Endothelial cell (in vitro differentiated cells): ENCODE results near the gene KIF26A. TPM values are rescaled to one million over a fixed set of nuclear protein-coding genes. Genes with fewer than 3 reads are reported as not detected.
"Not testable (repeated sequence)": the region's sequence is repeated elsewhere in the genome, so short reads cannot be mapped to it uniquely, and the experiment has no call there.

ENCODE experiments used
- DNase-seq: peaks from one replicate; pipeline ENCODE4 v3.0.0; 2021; ENCODE audit warnings: low spot score
- H3K27ac Mint-ChIP-seq: one replicate; pipeline ENCODE4 v1.8.0; 2021; ENCODE audit warnings: mixed read lengths, inconsistent platforms; ENCODE audit not compliant: unreplicated experiment
- H3K27me3 Mint-ChIP-seq: one replicate; pipeline ENCODE4 v1.8.0; 2021; ENCODE audit warnings: mild to moderate bottlenecking, moderate library complexity, mixed read lengths, inconsistent platforms; ENCODE audit not compliant: unreplicated experiment
- H3K36me3 Mint-ChIP-seq: one replicate; pipeline ENCODE4 v1.8.0; 2021; ENCODE audit warnings: mild to moderate bottlenecking, low read depth, mixed read lengths, inconsistent platforms; ENCODE audit not compliant: unreplicated experiment
- H3K4me1 Mint-ChIP-seq: one replicate; pipeline ENCODE4 v1.8.0; 2021; ENCODE audit warnings: mild to moderate bottlenecking, mixed read lengths, inconsistent platforms; ENCODE audit not compliant: unreplicated experiment
- H3K4me3 Mint-ChIP-seq: one replicate; pipeline ENCODE4 v1.8.0; 2021; ENCODE audit warnings: mild to moderate bottlenecking, mixed read lengths, inconsistent platforms; ENCODE audit not compliant: unreplicated experiment
- H3K9me3 Mint-ChIP-seq: one replicate; pipeline ENCODE4 v1.8.0; 2021; ENCODE audit warnings: mixed read lengths, inconsistent platforms; ENCODE audit not compliant: unreplicated experiment
- CTCF ChIP-seq: fragments of 200-600 bp; sonication (generic); IDR thresholded peaks from one replicate; pipeline ENCODE4 v1.5.0; 2021; ENCODE audit warnings: antibody characterized with exemption; ENCODE audit not compliant: unreplicated experiment
- total RNA-seq: library from RNA; stranded (reverse); fragmentation: NEBNext Ultra II Directional; extraction: Animal tissue kit (Norgen Biotek cat#: 25700); gene quantifications from one replicate; pipeline ENCODE4 v1.2.1, GENCODE V29; 2021; ENCODE audit not compliant: unreplicated experiment

KIF26A gene
- total RNA-seq, 1 donor from 2014 or later: 96.9 TPM

DNA sequence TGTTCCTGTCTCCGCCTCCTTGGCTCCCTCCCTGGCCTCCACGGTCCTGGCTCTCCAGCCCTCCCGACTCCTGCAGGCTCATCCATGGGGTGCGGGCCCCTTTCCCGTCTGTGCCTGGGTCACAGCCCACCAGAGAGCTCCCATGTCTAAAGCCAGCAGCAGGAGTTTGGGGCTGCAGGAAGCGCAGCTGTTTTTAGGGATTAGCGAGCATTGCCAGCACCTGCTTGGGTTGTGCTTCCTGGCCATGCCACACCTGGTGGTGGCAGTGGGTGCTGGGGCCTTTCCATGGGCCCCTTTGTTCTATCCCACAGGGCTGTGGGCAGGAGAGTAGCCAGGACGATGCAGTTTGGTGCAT lies 64.7 kb downstream of the KIF26A start:
- Mint-ChIP-seq H3K4me1 (no peaks in the 10 kb centered on the region), H3K4me3 (no peak overlapping the region), H3K27me3 (no peaks in the 10 kb centered on the region), H3K36me3 (no peaks in the 10 kb centered on the region), H3K9me3 (no peaks in the 10 kb centered on the region), H3K27ac (no peak overlapping the region)
- DNase-seq: no peak
- TF ChIP-seq CTCF: no peak

DNA sequence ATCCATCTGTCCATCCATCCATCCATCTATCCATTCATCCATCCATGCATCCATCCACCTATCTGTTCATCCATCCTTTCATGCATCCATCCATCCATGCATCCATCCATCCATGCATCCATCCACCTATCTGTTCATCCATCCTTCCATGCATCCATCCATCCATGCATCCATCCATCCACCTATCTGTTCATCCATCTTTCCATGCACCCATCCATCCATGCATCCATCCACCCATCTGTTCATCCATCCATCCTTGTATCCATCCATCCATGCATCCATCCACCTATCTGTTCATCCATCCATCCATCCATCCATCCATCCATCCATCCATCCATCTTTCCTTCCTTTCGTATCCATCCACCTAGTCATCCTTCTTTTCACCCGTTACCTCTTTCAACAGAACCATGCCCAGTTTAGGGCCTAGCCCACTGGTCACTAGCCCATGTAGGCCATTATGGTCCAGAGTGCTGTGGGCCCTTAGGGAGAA lies 66.3 kb downstream of the KIF26A start:
- no peaks in the 10 kb centered on the region for H3K4me1 Mint-ChIP-seq
- no peaks in the 10 kb centered on the region for H3K36me3 Mint-ChIP-seq
- H3K9me3 Mint-ChIP-seq: no peaks in the 10 kb centered on the region
- H3K4me3 Mint-ChIP-seq: no peak overlapping the region
- H3K27ac Mint-ChIP-seq: no peak overlapping the region
- no peak for TF ChIP-seq CTCF
- no peaks in the 10 kb centered on the region for H3K27me3 Mint-ChIP-seq
- DNase-seq: no peak

DNA sequence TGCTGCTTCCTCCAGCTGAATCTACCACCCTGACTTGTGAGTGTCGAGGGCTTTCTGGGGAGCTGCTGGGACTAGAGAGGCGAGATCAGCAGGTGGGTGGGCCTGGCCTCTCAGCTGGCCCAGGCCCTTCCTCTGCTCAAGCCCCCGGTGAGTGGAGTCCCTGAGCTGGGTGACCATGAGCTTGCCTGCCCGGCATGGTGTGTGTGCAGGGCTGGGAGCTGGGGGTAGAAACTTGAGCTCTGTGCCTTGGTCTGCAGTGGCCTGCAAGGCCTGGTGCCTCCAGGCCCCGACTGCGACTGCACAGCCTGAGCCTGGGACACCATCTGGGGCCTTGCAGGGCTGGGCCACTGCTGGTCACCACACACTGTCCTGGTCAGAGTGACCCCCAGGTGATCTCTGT lies 67.4 kb downstream of the KIF26A start:
- no peak for DNase-seq
- Mint-ChIP-seq H3K9me3 (no peaks in the 10 kb centered on the region), H3K4me1 (no peaks in the 10 kb centered on the region)

DNA sequence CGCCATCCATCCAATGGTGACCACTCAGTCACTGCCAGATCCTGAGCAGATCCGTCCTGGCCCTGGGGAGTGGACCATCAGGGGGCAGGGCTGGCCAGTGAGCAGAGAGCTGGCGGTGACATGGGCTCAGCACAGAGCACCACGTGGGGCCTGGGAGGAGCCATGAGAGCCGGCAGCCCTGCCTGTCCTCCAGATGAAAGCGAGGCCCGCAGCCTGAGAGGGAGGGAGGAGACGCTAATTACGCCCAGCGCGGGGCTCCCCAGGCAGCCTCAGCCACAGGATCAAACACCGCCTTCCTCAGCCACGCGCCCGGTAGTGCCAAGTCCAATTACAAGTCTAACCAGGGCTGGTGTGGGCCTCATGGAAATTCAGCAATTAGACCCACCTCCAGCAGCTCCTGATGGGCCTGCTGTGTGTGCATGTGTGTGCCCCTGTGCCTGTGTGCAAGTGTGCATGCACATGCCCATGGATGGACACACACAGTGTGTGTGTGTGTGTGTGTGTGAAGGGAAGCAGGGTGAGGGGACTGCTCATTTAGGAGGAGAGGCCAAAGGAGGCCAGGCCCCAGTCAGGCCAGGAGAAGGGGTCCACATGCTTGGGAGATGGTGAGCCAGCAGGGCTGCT lies 68.0 kb downstream of the KIF26A start:
- Mint-ChIP-seq H3K27me3 (no peaks in the 10 kb centered on the region), H3K4me3 (no peak overlapping the region), H3K4me1 (no peaks in the 10 kb centered on the region), H3K36me3 (no peaks in the 10 kb centered on the region), H3K9me3 (no peaks in the 10 kb centered on the region), H3K27ac (no peak overlapping the region)
- no peak for DNase-seq
- no peak for TF ChIP-seq CTCF

More for the DNA sequence above, 67.4 kb downstream of the KIF26A start:
- Mint-ChIP-seq H3K27me3 (no peaks in the 10 kb centered on the region), H3K27ac (no peak overlapping the region), H3K4me3 (no peak overlapping the region), H3K36me3 (no peaks in the 10 kb centered on the region)
- TF ChIP-seq CTCF: no peak

DNA sequence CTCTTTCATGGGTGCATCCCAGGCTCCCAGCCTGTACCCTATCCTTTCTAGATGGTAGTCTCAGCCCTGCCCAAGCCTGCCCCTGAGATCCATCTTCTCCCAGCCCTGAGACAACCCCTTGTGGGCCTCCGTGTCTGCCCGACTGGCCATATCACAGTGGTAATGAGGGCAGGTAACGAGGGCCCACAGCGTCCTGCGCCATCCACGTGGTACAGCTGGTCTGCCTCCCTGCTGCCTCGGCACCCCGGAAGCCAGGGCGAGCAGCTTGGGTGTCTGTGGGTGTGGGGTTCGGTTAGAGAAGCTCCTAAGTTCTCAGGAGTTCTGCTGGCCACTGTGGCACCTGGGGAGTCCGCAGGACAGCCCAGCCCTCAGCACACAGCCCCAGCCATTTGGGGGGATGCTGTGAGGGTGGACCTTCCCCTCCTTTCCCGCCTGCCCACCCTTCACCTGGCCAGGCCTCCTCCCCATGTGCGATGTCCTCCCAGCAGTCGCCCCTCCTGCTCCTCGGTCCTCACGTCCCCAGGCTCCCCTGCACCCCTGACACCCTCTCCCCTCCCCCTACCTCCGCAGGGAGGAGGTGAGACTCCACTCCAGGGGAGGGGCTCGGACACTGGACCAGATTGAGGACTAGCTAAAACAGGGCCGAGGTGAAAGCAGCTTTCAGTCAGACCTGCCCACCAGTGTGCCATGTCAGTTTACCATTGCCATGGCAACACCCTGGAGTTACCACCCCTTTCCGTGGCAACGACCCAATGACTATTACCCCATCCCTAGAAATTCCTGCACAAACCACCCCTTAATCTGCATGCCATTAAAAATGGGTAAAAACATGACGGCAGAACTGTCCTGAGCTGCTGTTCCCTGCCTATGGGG lies 69.0 kb downstream of the KIF26A start:
- TF ChIP-seq CTCF: no peak
- no peak overlapping the region for H3K4me3 Mint-ChIP-seq
- H3K9me3 Mint-ChIP-seq: no peaks in the 10 kb centered on the region
- H3K4me1 Mint-ChIP-seq: no peaks in the 10 kb centered on the region
- no peak overlapping the region for H3K27ac Mint-ChIP-seq
- H3K36me3 Mint-ChIP-seq: no peaks in the 10 kb centered on the region
- DNase-seq: no peak
- no peaks in the 10 kb centered on the region for H3K27me3 Mint-ChIP-seq

GRCh38 chr14:104208015-104208295 lies 69.6 kb downstream of the KIF26A start:
- not testable (repeated sequence) for DNase-seq, H3K36me3 Mint-ChIP-seq, H3K27ac Mint-ChIP-seq, H3K4me1 Mint-ChIP-seq, H3K27me3 Mint-ChIP-seq, H3K9me3 Mint-ChIP-seq, H3K4me3 Mint-ChIP-seq

DNA sequence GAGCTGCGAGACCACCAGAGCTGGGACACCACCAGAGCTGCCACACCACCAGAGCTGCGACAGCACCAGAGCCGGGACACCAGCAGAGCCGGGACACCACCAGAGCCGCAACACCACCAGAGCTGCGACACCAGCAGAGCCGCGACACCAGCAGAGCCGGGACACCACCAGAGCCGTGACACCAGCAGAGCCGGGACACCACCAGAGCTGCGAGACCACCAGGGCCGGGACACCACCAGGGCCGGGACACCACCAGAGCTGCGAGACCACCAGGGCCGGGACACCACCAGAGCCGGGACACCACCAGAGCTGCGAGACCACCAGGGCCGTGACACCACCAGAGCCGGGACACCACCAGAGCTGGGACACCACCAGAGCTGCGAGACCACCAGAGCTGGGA lies 69.9 kb downstream of the KIF26A start:
- H3K4me3 Mint-ChIP-seq, H3K9me3 Mint-ChIP-seq, DNase-seq, H3K27ac Mint-ChIP-seq, H3K4me1 Mint-ChIP-seq, H3K27me3 Mint-ChIP-seq, H3K36me3 Mint-ChIP-seq: not testable (repeated sequence)
